Measurements from ENCODE around the gene RASAL2. TPM values are rescaled to one million over a fixed set of nuclear protein-coding genes. Genes with fewer than 3 reads are reported as not detected.

Gene RASAL2
- total and polyA plus RNA-seq, 2 experiments from 2014 or later: 16.0 to 42.2 TPM

- no peak for TF ChIP-seq ZNF462 (CRISPR knock-in tag; IDR thresholded peaks at IDR 0.05)
- TF ChIP-seq EZH2phosphoT487 (IDR thresholded peaks at IDR 0.05; ENCODE audit: unreplicated experiment): no peak
- TF ChIP-seq STAT1 (IDR thresholded peaks at IDR 0.05; ENCODE audit: unreplicated experiment): no peak
- no peak for TF ChIP-seq JUNB (IDR thresholded peaks at IDR 0.05; ENCODE audit: unreplicated experiment)
- TF ChIP-seq, protein P1, sequence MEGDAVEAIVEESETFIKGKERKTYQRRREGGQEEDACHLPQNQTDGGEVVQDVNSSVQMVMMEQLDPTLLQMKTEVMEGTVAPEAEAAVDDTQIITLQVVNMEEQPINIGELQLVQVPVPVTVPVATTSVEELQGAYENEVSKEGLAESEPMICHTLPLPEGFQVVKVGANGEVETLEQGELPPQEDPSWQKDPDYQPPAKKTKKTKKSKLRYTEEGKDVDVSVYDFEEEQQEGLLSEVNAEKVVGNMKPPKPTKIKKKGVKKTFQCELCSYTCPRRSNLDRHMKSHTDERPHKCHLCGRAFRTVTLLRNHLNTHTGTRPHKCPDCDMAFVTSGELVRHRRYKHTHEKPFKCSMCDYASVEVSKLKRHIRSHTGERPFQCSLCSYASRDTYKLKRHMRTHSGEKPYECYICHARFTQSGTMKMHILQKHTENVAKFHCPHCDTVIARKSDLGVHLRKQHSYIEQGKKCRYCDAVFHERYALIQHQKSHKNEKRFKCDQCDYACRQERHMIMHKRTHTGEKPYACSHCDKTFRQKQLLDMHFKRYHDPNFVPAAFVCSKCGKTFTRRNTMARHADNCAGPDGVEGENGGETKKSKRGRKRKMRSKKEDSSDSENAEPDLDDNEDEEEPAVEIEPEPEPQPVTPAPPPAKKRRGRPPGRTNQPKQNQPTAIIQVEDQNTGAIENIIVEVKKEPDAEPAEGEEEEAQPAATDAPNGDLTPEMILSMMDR (conservative IDR thresholded peaks at IDR 0.05; ENCODE audit: low read depth in 2 of 2): no peak
- no peak for TF ChIP-seq ZNF331 (CRISPR knock-in tag; IDR thresholded peaks at IDR 0.05; ENCODE audit: low read depth)
- TF ChIP-seq EZH2 (IDR thresholded peaks at IDR 0.05; ENCODE audit: low read depth, unreplicated experiment): no peak
Measured at GRCh38 chr1:178418284-178418955, 324.5 kb downstream of the RASAL2 start (continued).

- Histone ChIP-seq H3K36me3 (ENCODE audit: insufficient read depth) (no peaks in the 10 kb centered on the region), H3K4me1 (ENCODE audit: insufficient read depth) (peaks cover 17% of the 10 kb centered on the region; the same call in 1 of the 2 replicates), H3K27me3 (ENCODE audit: insufficient read depth) (no peaks in the 10 kb centered on the region), H3F3A (replicated peaks; ENCODE audit: low read depth) (no peaks in the 10 kb centered on the region), H2AFZ (no peak overlapping the region), H3K9me2 (ENCODE audit: insufficient read depth) (no peaks in the 10 kb centered on the region), H3K79me2 (replicated peaks; ENCODE audit: insufficient read depth) (no peaks in the 10 kb centered on the region), H3K4me2 (no peak overlapping the region), H3K4me3 (no peak overlapping the region), H3K27ac (ENCODE audit: low read depth) (no peak overlapping the region), H4K20me1 (replicated peaks; ENCODE audit: insufficient read depth) (no peaks in the 10 kb centered on the region)
- H3K9me3 Mint-ChIP-seq: no peaks in the 10 kb centered on the region
- ATAC-seq: no peak
- no peaks in the 10 kb centered on the region; the same call in 2 of the 3 replicates for H3K36me3 Mint-ChIP-seq (ENCODE audit: low read depth)
- H3K4me3 Mint-ChIP-seq: no peak overlapping the region
- H3K27me3 Mint-ChIP-seq (ENCODE audit: insufficient read depth, low read depth, poor library complexity): no peaks in the 10 kb centered on the region
- H3K27ac Mint-ChIP-seq: no peak overlapping the region
- H3K4me1 Mint-ChIP-seq: peaks cover 20% of the 10 kb centered on the region
- no peak for DNase-seq (ENCODE audit: low spot score)
- TF ChIP-seq ZNF331 (CRISPR knock-in tag; IDR thresholded peaks at IDR 0.05; ENCODE audit: low read depth): no peak
- TF ChIP-seq EZH2 (IDR thresholded peaks at IDR 0.05; ENCODE audit: low read depth, unreplicated experiment): no peak
- TF ChIP-seq, protein P2, sequence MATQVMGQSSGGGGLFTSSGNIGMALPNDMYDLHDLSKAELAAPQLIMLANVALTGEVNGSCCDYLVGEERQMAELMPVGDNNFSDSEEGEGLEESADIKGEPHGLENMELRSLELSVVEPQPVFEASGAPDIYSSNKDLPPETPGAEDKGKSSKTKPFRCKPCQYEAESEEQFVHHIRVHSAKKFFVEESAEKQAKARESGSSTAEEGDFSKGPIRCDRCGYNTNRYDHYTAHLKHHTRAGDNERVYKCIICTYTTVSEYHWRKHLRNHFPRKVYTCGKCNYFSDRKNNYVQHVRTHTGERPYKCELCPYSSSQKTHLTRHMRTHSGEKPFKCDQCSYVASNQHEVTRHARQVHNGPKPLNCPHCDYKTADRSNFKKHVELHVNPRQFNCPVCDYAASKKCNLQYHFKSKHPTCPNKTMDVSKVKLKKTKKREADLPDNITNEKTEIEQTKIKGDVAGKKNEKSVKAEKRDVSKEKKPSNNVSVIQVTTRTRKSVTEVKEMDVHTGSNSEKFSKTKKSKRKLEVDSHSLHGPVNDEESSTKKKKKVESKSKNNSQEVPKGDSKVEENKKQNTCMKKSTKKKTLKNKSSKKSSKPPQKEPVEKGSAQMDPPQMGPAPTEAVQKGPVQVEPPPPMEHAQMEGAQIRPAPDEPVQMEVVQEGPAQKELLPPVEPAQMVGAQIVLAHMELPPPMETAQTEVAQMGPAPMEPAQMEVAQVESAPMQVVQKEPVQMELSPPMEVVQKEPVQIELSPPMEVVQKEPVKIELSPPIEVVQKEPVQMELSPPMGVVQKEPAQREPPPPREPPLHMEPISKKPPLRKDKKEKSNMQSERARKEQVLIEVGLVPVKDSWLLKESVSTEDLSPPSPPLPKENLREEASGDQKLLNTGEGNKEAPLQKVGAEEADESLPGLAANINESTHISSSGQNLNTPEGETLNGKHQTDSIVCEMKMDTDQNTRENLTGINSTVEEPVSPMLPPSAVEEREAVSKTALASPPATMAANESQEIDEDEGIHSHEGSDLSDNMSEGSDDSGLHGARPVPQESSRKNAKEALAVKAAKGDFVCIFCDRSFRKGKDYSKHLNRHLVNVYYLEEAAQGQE (IDR thresholded peaks at IDR 0.05; ENCODE audit: unreplicated experiment): no peak
- TF ChIP-seq POLR2AphosphoS5 (IDR thresholded peaks at IDR 0.05; ENCODE audit: low read depth): no peak
Measured at GRCh38 chr1:178434360-178434759, 340.5 kb downstream of the RASAL2 start.

Measured in GM23338 (cell line).